ENCODE measurements around the gene PTPRM. TPM values are rescaled to one million over a fixed set of nuclear protein-coding genes. Genes with fewer than 3 reads are reported as not detected.

PTPRM gene
- total RNA-seq, 1 donor from 2014 or later = 13.9 TPM

DNA sequence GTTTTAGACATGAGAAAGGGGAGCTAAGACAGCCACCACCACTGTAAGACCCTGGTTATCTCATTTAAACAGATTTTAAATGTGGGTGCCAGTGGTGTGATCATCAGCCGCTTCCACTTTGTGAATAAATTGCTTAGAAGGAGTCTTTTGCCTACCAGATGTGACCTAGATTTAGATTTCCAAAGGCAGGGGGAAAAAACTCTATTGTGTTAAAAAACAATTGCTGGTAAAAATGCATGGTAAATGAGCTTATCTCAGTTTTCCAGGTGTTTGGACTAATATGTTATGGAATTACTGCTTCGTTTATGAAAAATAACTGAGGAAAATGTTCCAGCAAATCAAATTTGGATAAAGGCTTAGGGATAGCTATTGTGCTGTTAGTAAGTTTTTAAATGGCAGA, 575.8 kb downstream of the PTPRM start:
- Mint-ChIP-seq H3K27ac (no peak overlapping the region), H3K4me3 (no peak overlapping the region), H3K4me1 (peaks cover 6% of the 10 kb centered on the region), H3K27me3 (ENCODE audit: insufficient read depth, low read depth) (peaks cover under 1% of the 10 kb centered on the region), H3K36me3 (peaks cover 24% of the 10 kb centered on the region), H3K9me3 (peaks cover 21% of the 10 kb centered on the region)
- TF ChIP-seq EZH2phosphoT487 (IDR thresholded peaks at IDR 0.05) (no peak), EZH2 (IDR thresholded peaks at IDR 0.05) (no peak)
- TF ChIP-seq, protein P1, sequence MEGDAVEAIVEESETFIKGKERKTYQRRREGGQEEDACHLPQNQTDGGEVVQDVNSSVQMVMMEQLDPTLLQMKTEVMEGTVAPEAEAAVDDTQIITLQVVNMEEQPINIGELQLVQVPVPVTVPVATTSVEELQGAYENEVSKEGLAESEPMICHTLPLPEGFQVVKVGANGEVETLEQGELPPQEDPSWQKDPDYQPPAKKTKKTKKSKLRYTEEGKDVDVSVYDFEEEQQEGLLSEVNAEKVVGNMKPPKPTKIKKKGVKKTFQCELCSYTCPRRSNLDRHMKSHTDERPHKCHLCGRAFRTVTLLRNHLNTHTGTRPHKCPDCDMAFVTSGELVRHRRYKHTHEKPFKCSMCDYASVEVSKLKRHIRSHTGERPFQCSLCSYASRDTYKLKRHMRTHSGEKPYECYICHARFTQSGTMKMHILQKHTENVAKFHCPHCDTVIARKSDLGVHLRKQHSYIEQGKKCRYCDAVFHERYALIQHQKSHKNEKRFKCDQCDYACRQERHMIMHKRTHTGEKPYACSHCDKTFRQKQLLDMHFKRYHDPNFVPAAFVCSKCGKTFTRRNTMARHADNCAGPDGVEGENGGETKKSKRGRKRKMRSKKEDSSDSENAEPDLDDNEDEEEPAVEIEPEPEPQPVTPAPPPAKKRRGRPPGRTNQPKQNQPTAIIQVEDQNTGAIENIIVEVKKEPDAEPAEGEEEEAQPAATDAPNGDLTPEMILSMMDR (IDR thresholded peaks at IDR 0.05) = no peak
- no peak overlapping the region for H3K4me3 ChIP-seq
- H3K4me2 ChIP-seq = no peak overlapping the region
- no peaks in the 10 kb centered on the region for H3K4me1 ChIP-seq
- no peaks in the 10 kb centered on the region for H3K36me3 ChIP-seq
- H4K20me1 ChIP-seq (ENCODE audit: low read depth) = no peaks in the 10 kb centered on the region
- no peak overlapping the region for H3K27ac ChIP-seq
- no peak for DNase-seq (ENCODE audit: low spot score)
- no peaks in the 10 kb centered on the region for H3K79me2 ChIP-seq (ENCODE audit: low read depth)
- no peak overlapping the region for H3K9ac ChIP-seq
- no peak overlapping the region for H2AFZ ChIP-seq (replicated peaks)
- H3K27me3 ChIP-seq = no peaks in the 10 kb centered on the region
- H3K9me3 ChIP-seq (ENCODE audit: low read depth) = no peaks in the 10 kb centered on the region
- H3F3A ChIP-seq (ENCODE audit: low read depth) = no peaks in the 10 kb centered on the region

DNA sequence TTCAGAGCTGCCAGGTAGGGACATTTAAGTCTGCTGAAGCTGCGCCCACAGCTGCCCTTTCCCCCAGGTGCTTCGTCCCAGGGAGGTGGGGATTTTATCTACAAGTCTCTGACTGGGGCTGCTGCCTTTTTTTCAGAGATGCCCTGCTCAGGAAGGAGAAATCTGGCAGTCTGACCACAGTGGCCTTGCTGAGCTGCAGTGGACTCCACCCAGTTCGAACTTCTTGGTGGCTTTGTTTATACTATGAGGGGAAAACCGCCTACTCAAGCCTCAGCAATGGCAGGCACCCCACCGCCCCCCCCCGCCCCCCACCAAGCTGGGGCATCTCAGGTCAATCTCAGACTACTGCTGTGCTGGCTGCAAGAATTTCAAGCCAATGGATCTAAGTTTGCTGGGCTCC, 584.1 kb downstream of the PTPRM start:
- no peak overlapping the region for H3K4me3 ChIP-seq
- no peak overlapping the region for H3K9ac ChIP-seq
- Mint-ChIP-seq H3K4me1 (peaks cover 6% of the 10 kb centered on the region), H3K27me3 (ENCODE audit: insufficient read depth, low read depth) (peaks cover 2% of the 10 kb centered on the region), H3K4me3 (no peak overlapping the region), H3K9me3 (peaks cover 31% of the 10 kb centered on the region), H3K27ac (no peak overlapping the region), H3K36me3 (peaks cover 24% of the 10 kb centered on the region)
- H3K27me3 ChIP-seq = no peaks in the 10 kb centered on the region
- no peaks in the 10 kb centered on the region for H3K9me3 ChIP-seq (ENCODE audit: low read depth)
- no peaks in the 10 kb centered on the region for H3F3A ChIP-seq (ENCODE audit: low read depth)
- H3K27ac ChIP-seq = no peak overlapping the region
- DNase-seq (ENCODE audit: low spot score) = no peak
- H4K20me1 ChIP-seq (ENCODE audit: low read depth) = no peaks in the 10 kb centered on the region
- H3K4me1 ChIP-seq = no peaks in the 10 kb centered on the region
- TF ChIP-seq EZH2phosphoT487 (IDR thresholded peaks at IDR 0.05) (no peak), EZH2 (IDR thresholded peaks at IDR 0.05) (no peak)
- TF ChIP-seq, protein P1 (IDR thresholded peaks at IDR 0.05) = no peak
- H3K36me3 ChIP-seq = no peaks in the 10 kb centered on the region
- no peaks in the 10 kb centered on the region for H3K79me2 ChIP-seq (ENCODE audit: low read depth)
- H3K4me2 ChIP-seq = no peak overlapping the region
- no peak overlapping the region for H2AFZ ChIP-seq (replicated peaks)

DNA sequence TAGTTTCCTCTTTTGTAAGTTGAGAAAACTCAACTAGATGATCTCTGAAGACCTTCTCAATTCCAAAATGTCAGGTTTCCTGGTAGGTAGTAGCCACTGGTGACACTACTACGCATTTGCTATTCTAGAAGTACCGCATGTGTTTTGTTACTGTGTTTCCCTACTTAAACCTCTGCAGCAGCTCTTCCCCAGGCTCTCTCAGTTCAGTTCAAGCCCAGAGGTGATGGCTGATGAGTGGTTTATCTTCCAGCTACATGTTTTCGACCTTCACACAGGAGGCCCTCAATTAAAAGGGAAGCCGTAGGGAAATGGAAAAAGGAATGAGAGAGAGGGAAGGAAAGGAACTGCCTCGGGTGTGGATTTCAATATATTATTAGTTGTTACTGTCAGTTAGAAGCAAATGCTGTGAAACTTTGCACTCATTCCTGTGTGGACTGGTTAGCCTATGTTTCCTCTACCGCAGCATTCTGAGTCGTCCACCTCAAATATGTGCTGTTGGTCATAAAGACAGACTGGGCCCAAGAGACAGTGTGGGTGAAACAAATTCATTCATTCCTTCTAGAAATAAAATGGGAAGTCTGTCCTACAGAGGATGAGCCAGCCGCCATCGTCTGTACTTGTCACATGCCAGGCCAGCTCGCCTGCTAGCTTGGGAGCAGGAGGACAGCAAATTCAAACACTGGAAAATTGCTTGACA, 586.9 kb downstream of the PTPRM start:
- H4K20me1 ChIP-seq (ENCODE audit: low read depth) = no peaks in the 10 kb centered on the region
- no peaks in the 10 kb centered on the region for H3F3A ChIP-seq (ENCODE audit: low read depth)
- H3K79me2 ChIP-seq (ENCODE audit: low read depth) = no peaks in the 10 kb centered on the region
- no peak overlapping the region for H3K27ac ChIP-seq
- H3K4me2 ChIP-seq = no peak overlapping the region
- no peak overlapping the region for H3K4me3 ChIP-seq
- H3K9ac ChIP-seq = no peak overlapping the region
- H3K4me1 ChIP-seq = no peaks in the 10 kb centered on the region
- peaks cover 14% of the 10 kb centered on the region for H3K36me3 Mint-ChIP-seq
- no peaks in the 10 kb centered on the region for H3K27me3 Mint-ChIP-seq (ENCODE audit: insufficient read depth, low read depth)
- H3K27ac Mint-ChIP-seq = peak overlapping the region; percentile 50
- H3K36me3 ChIP-seq = no peaks in the 10 kb centered on the region
- DNase-seq (ENCODE audit: low spot score) = no peak
- peaks cover 14% of the 10 kb centered on the region for H3K9me3 Mint-ChIP-seq
- H2AFZ ChIP-seq (replicated peaks) = no peak overlapping the region
- TF ChIP-seq EZH2phosphoT487 (IDR thresholded peaks at IDR 0.05) (no peak), EZH2 (IDR thresholded peaks at IDR 0.05) (no peak)
- TF ChIP-seq, protein P1 (IDR thresholded peaks at IDR 0.05) = no peak
- peaks cover 6% of the 10 kb centered on the region for H3K4me1 Mint-ChIP-seq
- no peak overlapping the region for H3K4me3 Mint-ChIP-seq
- no peaks in the 10 kb centered on the region for H3K27me3 ChIP-seq
- H3K9me3 ChIP-seq (ENCODE audit: low read depth) = no peaks in the 10 kb centered on the region

Measured in neural progenitor cell (in vitro differentiated cells).